Mucosa of stomach (tissue), 1 donor: ENCODE measurements around the gene EDIL3.

Experiments
- H3K27me3 ChIP-seq: one replicate; pipeline ENCODE4 v1.7.0; 2013; ENCODE audit warnings: mild to moderate bottlenecking, low read length; ENCODE audit not compliant: control insufficient read depth, insufficient read depth
- H3K36me3 ChIP-seq: one replicate; pipeline ENCODE4 v1.7.0; 2013; ENCODE audit warnings: low read length; ENCODE audit not compliant: control insufficient read depth, insufficient read depth
- H3K4me1 ChIP-seq: one replicate; pipeline ENCODE4 v1.7.0; 2013; ENCODE audit warnings: mild to moderate bottlenecking, low read length; ENCODE audit not compliant: control insufficient read depth, insufficient read depth
- H3K4me3 ChIP-seq: one replicate; pipeline ENCODE4 v1.7.0; 2013; ENCODE audit warnings: low read length
- H3K9ac ChIP-seq: one replicate; pipeline ENCODE4 v1.7.0; 2013; ENCODE audit warnings: mild to moderate bottlenecking, low read length, moderate library complexity
- H3K9me3 ChIP-seq: one replicate; pipeline ENCODE4 v1.7.0; 2013; ENCODE audit warnings: mild to moderate bottlenecking, low read length, moderate library complexity; ENCODE audit not compliant: control insufficient read depth
- donor health status: Pancreatic carcinoma.

The EDIL3 gene

GRCh38 chr5:83957188-83957587 is 427.5 kb downstream of the EDIL3 start:
- H3K27me3 ChIP-seq: no peaks in the 10 kb centered on the region
- H3K4me1 ChIP-seq: peaks cover 4% of the 10 kb centered on the region
- H3K4me3 ChIP-seq: no peak overlapping the region
- no peaks in the 10 kb centered on the region for H3K9me3 ChIP-seq
- H3K36me3 ChIP-seq: no peaks in the 10 kb centered on the region
- H3K9ac ChIP-seq: no peak overlapping the region

DNA sequence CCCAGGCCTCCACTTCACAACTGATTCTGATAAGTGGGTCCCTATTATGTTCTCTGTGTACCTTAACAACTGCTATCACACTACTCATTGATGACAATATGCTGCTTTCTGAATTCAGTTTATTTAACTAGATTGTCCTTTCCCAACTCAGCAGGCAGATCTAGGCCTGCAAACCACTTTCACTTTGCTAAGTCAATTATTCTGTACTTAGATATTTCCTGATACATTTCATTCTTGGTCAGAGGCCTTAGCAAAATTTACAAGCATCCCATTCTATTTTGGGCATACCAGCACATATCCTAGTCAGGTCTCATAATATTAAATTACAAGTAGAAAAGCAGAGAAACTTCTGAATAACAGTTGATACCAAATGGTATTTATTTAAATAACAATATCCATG is 428.3 kb downstream of the EDIL3 start:
- Histone ChIP-seq H3K9ac (no peak overlapping the region), H3K4me3 (no peak overlapping the region), H3K9me3 (no peaks in the 10 kb centered on the region), H3K27me3 (no peaks in the 10 kb centered on the region), H3K4me1 (peaks cover 4% of the 10 kb centered on the region), H3K36me3 (no peaks in the 10 kb centered on the region)

GRCh38 chr5:83955916-83956315 is 428.8 kb downstream of the EDIL3 start:
- no peaks in the 10 kb centered on the region for H3K36me3 ChIP-seq
- H3K9me3 ChIP-seq: no peaks in the 10 kb centered on the region
- no peaks in the 10 kb centered on the region for H3K27me3 ChIP-seq
- no peak overlapping the region for H3K9ac ChIP-seq
- H3K4me3 ChIP-seq: no peak overlapping the region
- H3K4me1 ChIP-seq: peaks cover 4% of the 10 kb centered on the region

DNA sequence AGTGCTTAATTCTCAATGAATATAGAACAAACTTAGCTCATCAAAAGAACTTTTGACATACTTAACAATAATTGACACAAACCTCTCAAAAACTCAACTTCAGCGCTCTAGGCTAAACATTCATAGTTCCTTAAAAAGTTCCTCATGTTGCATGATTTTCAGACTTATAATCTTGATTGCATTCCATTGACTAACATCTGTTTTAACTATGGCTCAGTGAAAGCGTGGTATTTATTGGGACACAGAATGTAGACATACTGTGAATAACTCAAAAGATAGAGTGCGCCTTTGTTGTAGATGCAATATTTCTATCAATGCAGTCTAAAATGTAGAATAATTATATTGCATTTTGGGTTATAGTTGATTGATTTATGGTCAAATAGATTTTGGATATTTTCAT is 436.9 kb downstream of the EDIL3 start:
- Histone ChIP-seq H3K4me1 (no peaks in the 10 kb centered on the region), H3K36me3 (no peaks in the 10 kb centered on the region), H3K27me3 (no peaks in the 10 kb centered on the region), H3K9ac (no peak overlapping the region), H3K9me3 (no peaks in the 10 kb centered on the region), H3K4me3 (no peak overlapping the region)

GRCh38 chr5:83946516-83946915 is 438.2 kb downstream of the EDIL3 start:
- H3K27me3 ChIP-seq: no peaks in the 10 kb centered on the region
- no peaks in the 10 kb centered on the region for H3K9me3 ChIP-seq
- H3K4me3 ChIP-seq: no peak overlapping the region
- H3K9ac ChIP-seq: no peak overlapping the region
- H3K4me1 ChIP-seq: no peaks in the 10 kb centered on the region
- no peaks in the 10 kb centered on the region for H3K36me3 ChIP-seq

DNA sequence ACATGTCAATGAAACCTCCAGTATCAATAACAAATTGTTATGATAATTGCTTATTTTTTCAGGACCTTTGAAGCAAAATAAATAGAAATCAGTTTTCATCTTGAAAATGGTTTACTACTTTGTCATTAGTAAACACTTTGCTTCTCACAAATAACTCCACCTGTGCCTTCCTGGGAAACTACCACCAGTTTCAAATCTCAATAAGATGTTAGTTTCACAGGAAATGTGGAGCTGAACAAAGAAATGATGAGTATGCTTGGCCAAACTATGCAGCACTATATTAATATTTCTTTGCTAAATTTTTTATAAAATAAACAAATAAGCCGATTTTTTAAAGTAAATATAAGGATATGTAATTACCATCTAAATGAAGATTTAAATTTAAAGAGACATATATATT is 442.5 kb downstream of the EDIL3 start:
- no peaks in the 10 kb centered on the region for H3K36me3 ChIP-seq
- H3K9ac ChIP-seq: no peak overlapping the region
- H3K27me3 ChIP-seq: no peaks in the 10 kb centered on the region
- no peaks in the 10 kb centered on the region for H3K4me1 ChIP-seq
- no peak overlapping the region for H3K4me3 ChIP-seq
- H3K9me3 ChIP-seq: no peaks in the 10 kb centered on the region

DNA sequence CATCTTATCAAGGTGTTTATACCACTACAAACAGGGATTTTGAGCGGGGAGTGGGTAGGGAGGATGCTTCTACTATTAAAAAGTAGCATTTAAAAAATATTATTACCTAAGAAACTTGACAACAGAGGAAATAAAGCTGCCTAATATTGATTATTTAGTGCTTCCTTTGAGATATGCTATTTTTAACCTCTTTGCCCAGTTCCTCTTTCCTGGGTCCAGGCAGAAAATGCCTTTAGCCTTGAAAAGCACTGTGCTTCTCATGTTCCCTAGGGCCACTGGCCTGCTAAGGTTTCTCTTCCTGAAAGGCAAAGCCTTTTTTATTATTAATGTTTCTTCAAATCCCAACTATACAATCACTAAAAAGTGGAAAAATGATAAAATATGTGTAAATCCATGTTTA is 446.8 kb downstream of the EDIL3 start:
- Histone ChIP-seq H3K4me3 (no peak overlapping the region), H3K4me1 (no peaks in the 10 kb centered on the region), H3K27me3 (no peaks in the 10 kb centered on the region), H3K36me3 (no peaks in the 10 kb centered on the region), H3K9me3 (no peaks in the 10 kb centered on the region), H3K9ac (no peak overlapping the region)

GRCh38 chr5:83931969-83932368 is 452.7 kb downstream of the EDIL3 start:
- Histone ChIP-seq H3K9ac (no peak overlapping the region), H3K9me3 (no peaks in the 10 kb centered on the region), H3K4me3 (no peak overlapping the region), H3K4me1 (no peaks in the 10 kb centered on the region), H3K36me3 (no peaks in the 10 kb centered on the region), H3K27me3 (no peaks in the 10 kb centered on the region)

DNA sequence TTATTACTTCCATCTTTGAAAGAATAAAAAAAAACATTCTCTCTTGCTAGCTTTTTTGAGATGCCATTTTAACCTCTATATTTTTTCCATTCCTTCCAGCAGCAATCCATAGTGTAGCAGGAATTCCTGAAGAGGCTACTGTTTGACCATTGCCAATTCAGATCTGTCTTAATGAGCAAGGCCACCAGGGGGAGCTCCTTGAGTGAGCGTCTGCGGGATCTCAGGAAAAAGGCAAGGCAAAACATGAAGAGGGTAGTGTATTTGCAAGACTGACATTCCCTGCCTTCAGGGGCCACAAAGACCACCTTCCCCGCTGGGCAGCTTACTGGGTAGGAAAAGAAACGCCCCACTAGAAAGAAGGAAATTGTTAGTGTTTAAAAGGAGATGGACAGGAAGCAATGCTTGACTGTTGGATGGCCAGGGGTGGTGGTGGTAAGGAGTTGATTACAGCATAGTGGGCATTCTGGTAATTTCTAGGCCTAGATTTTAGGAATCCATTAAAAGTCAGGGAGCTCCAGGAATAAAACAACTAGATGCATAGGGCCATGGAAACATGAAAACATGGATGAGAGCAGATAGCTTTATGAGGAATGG is 457.4 kb downstream of the EDIL3 start:
- H3K27me3 ChIP-seq: no peaks in the 10 kb centered on the region
- H3K4me3 ChIP-seq: no peak overlapping the region
- no peaks in the 10 kb centered on the region for H3K36me3 ChIP-seq
- H3K9me3 ChIP-seq: no peaks in the 10 kb centered on the region
- H3K9ac ChIP-seq: no peak overlapping the region
- H3K4me1 ChIP-seq: no peaks in the 10 kb centered on the region

DNA sequence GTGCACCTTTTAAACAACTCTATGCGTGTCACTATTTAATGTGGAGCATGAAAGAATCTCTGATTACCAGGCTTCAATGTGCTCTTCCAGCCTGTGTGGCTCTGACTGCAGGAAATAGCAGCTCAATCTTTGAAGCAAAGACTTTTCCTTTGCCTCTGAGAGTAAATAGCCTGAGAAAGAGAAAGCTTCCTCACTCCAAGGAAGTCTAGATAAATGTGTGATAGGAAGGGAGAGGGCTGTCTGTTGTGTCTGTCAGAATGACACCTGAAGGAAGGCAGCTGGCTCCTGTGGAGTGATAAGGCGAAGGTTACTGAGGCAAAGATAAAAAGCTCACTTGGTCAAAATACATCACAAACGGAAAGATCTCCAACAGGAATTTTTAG is 458.7 kb downstream of the EDIL3 start:
- H3K36me3 ChIP-seq: no peaks in the 10 kb centered on the region
- no peaks in the 10 kb centered on the region for H3K27me3 ChIP-seq
- no peaks in the 10 kb centered on the region for H3K4me1 ChIP-seq

GRCh38 chr5:83925321-83925954 is 459.2 kb downstream of the EDIL3 start:
- Histone ChIP-seq H3K27me3 (no peaks in the 10 kb centered on the region), H3K9me3 (no peaks in the 10 kb centered on the region), H3K36me3 (no peaks in the 10 kb centered on the region), H3K4me3 (no peak overlapping the region), H3K9ac (no peak overlapping the region), H3K4me1 (no peaks in the 10 kb centered on the region)

More for the DNA sequence above, 458.7 kb downstream of the EDIL3 start:
- Histone ChIP-seq H3K9me3 (no peaks in the 10 kb centered on the region), H3K4me3 (no peak overlapping the region), H3K9ac (no peak overlapping the region)

DNA sequence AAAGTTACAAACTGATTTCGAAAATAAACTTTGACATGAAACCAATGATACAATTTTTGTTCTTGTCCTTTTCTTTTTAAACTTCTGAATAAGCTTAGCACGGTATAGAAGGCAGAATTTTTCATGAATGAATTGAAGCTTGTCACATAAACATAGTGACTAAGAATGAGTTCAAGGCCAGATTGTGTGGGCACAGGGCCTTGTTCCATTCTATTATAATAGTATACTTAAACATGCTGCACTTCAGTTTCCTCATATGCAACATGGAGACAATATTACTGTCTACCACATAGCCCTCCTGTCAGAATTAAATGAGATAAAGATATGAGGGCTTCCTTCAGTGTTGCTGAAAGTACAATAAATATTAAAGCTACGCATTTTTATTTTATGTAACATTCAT is 459.8 kb downstream of the EDIL3 start:
- Histone ChIP-seq H3K9me3 (no peaks in the 10 kb centered on the region), H3K4me3 (no peak overlapping the region), H3K36me3 (no peaks in the 10 kb centered on the region), H3K27me3 (no peaks in the 10 kb centered on the region), H3K9ac (no peak overlapping the region), H3K4me1 (no peaks in the 10 kb centered on the region)

DNA sequence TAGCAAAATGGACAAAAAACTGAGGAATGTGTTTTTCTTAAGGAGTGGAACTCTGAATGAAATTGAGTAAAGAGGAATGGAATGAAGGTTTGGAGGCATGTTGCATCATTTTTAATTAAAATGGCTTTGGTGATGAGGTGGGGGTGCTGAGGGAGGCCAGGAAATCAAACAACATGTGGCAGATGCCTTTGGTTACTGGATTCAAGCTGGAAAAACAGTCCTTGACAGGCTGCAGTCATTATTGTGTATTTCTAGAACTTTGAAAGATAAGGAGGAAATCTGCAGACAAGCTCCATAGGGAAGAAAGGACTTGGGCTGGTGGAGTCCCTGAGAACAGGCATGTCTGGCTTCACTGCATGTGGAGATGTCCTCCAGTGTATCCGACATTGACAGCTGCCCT is 460.5 kb downstream of the EDIL3 start:
- Histone ChIP-seq H3K9ac (no peak overlapping the region), H3K36me3 (no peaks in the 10 kb centered on the region), H3K4me3 (no peak overlapping the region), H3K9me3 (no peaks in the 10 kb centered on the region), H3K4me1 (no peaks in the 10 kb centered on the region), H3K27me3 (no peaks in the 10 kb centered on the region)
